Subcutaneous adipose tissue (tissue), 4 donors: ENCODE measurements around the gene NCOA7. TPM values are rescaled to one million over a fixed set of nuclear protein-coding genes. Genes with fewer than 3 reads are reported as not detected.

Experiments used
- CTCF ChIP-seq: fragments of 450-650 bp; IDR thresholded peaks from one replicate; pipeline ENCODE4 v1.5.1; 2016; ENCODE audit warnings: low read depth, mild to moderate bottlenecking, control low read depth, antibody characterized with exemption, moderate library complexity
- small RNA-seq: library from RNA; depleted of rRNA; stranded (forward); fragments of <200 nt; gene quantifications from one replicate; pipeline ENCODE3, GENCODE V24; 2016
- total RNA-seq, 4 donors: library from RNA; depleted of rRNA; stranded (reverse); fragments of >200 nt; gene quantifications; one replicate each; pipeline ENCODE4 v1.1.0, GENCODE V29; 2016

Gene NCOA7
- total RNA-seq, 4 donors from 2014 or later = 59.9 to 71.9 (median 62.2) TPM

- TF ChIP-seq CTCF = no peak
These were observed 183.6 kb downstream of the NCOA7 start for GRCh38 chr6:125974214-125974866.

- TF ChIP-seq CTCF = no peak
These were observed 188.3 kb downstream of the NCOA7 start for GRCh38 chr6:125979101-125979500.

Small RNAs within 50 kb of the gene (small RNA-seq; reads per million reads assigned to genes)
- gene RNA5SP216 = not detected

Other genes starting within 250 kb of the NCOA7 start
- gene HEY2, start 41.3 kb upstream of the NCOA7 start, total RNA-seq = 1 to 10 TPM in 3 of 4 donors, under 1 TPM in 1; 0.85 to 4.3 (median 1.8) TPM
- gene HINT3, start 165.8 kb downstream of the NCOA7 start, total RNA-seq = 10 to 100 TPM; 14.2 to 25.8 (median 22.2) TPM
- gene TRMT11, start 195.6 kb downstream of the NCOA7 start, total RNA-seq = 10 to 100 TPM; 16.1 to 27.6 (median 16.4) TPM